Stimulated activated CD4-positive, alpha-beta T cell treated with anti-CD3 and anti-CD28 coated beads, TNF-alpha, amount 100 ng/mL, for 48 hours (primary cell): ENCODE data around the gene STOML1.
"Not testable (repeated sequence)": the region's sequence is repeated elsewhere in the genome, so short reads cannot be mapped to it uniquely, and the experiment has no call there.

ENCODE experiments used
- DNase-seq, 3 donors: peaks; one replicate each; pipeline ENCODE4 v3.0.0-alpha.2; 2020; ENCODE audit warnings: low read depth in 3 of 3

The STOML1 gene

GRCh38 chr15:73962433-73962832, 29.7 kb downstream of the STOML1 start:
- DNase-seq = no peak

GRCh38 chr15:73960472-73961070, 31.5 kb downstream of the STOML1 start:
- DNase-seq = not testable (repeated sequence)

- DNase-seq = no peak
Observed at GRCh38 chr15:73959801-73960200, 32.3 kb downstream of the STOML1 start.

GRCh38 chr15:73959012-73959581, 33.0 kb downstream of the STOML1 start:
- DNase-seq = no peak

- DNase-seq = no peak
Observed at GRCh38 chr15:73957785-73958184, 34.3 kb downstream of the STOML1 start.

- no peak for DNase-seq
Observed at GRCh38 chr15:73957276-73957675, 34.8 kb downstream of the STOML1 start.

GRCh38 chr15:73956743-73957135, 35.4 kb downstream of the STOML1 start:
- DNase-seq = no peak

- no peak for DNase-seq
Observed at GRCh38 chr15:73955861-73956742, 36.0 kb downstream of the STOML1 start.

- DNase-seq = no peak
Observed at GRCh38 chr15:73955326-73955725, 36.8 kb downstream of the STOML1 start.

- DNase-seq = no peak
Observed at GRCh38 chr15:73954188-73955145, 37.6 kb downstream of the STOML1 start.

GRCh38 chr15:73952913-73953750, 39.0 kb downstream of the STOML1 start:
- no peak for DNase-seq

- no peak for DNase-seq
Observed at GRCh38 chr15:73952171-73952912, 39.8 kb downstream of the STOML1 start.

GRCh38 chr15:73951601-73952000, 40.5 kb downstream of the STOML1 start:
- no peak for DNase-seq

- peak; percentile 37 to 58 (median 44) for DNase-seq
Observed at GRCh38 chr15:73950831-73951561, 41.1 kb downstream of the STOML1 start.

- no peak for DNase-seq
Observed at GRCh38 chr15:73950479-73950830, 41.6 kb downstream of the STOML1 start.

- DNase-seq = no peak
Observed at GRCh38 chr15:73949496-73949895, 42.6 kb downstream of the STOML1 start.

- no peak for DNase-seq
Observed at GRCh38 chr15:73948982-73949381, 43.1 kb downstream of the STOML1 start.

- DNase-seq = no peak
Observed at GRCh38 chr15:73948396-73948795, 43.7 kb downstream of the STOML1 start.

GRCh38 chr15:73947651-73948050, 44.4 kb downstream of the STOML1 start:
- DNase-seq = no peak
